HG03571 (cell line): ENCODE measurements around the gene ULK3.

Experiments
- ATAC-seq: cut with Tn5 transposase; IDR thresholded peaks from one replicate; pipeline ENCODE4 v1.9.1; 2021; ENCODE audit not compliant: unreplicated experiment

Gene ULK3

DNA sequence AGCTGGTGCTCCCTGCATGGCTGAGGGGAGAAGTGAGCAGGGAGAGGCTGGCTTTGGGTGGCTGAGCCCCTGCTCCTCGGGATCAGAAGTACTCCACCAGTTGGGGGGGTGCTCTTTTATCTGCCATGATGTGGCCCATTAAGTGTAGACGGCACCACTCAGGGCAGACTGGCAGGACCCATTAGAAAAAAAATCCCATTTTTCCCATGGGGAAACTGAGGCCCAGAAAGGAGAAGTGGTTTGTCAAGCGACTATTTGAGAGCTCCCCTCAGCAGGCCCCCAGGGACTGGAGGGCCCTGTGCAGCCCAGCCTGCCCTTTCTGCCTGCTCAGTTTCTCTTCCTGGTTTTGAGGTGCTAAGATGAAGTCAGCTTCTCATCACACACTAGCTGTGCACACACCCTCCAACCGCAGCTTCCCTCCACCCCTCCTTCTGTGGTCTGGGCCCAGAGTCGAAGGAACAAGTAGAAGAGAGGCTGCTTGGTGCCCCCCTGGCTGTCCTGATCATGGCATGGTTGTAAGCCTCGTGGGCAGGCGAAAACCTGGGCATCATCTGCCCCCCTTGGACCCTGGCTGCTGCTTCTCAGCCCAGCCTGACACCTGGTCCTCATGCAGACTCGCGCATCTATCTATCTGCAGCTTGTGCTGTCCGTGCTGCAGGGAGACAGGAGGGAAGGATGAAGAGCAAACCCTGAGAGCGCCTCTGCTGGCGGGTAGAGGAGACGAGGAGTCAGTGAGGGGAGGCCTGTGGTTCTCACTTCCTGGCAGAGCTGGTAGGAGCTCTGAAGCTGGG is 55.5 kb downstream of the ULK3 start:
- peak; percentile 31 for ATAC-seq

DNA sequence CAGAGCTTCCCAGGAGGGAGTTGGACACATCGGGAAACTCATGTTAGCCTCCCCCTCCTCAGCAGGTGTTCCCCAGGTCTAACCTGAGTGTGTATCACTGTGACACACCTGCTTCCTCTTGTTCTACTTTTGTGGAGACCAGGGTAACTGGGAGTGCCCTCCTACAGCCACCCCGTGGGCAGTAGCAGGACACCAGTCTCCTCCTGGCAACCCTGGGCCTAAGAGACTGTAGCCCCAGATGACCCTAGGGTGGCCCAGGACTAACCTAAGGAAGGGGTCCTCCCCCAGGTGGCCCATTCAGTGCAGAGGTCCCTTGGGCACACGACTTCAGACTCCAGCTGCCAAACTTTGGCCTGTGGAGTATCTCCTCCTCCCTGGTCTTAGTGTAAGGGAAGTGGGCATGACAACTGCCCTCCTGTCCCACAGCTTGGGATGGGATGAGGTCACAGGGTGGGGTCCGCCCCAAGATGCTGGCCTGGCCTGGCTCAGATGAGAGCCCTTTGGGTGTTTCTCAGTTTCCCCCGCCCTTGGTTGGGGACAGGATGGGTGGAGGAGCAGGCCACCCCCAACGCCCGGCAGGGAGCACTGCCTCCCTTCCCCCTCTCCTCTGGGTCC is 56.3 kb downstream of the ULK3 start:
- ATAC-seq = no peak
